ENCODE measurements around the gene UBD.

Gene UBD

DNA sequence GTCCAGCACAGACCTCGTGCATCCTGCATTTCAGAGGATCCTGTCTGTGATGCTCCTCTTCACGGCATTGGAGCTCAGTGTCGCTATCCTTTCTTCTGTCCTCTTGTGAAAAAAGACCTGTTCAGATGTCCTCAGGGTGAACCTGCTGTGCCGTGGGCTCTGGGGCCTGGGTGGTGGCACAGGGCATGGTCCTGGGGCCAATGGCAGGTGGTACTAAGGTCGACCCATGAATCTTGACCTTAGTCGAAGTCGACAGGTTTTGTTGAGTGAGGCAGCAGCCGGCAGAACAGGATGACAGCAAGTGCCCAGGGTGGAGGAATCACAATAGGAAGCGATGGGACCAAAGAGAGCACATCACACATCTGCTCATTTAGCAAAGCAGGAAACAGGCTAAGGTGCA, 49.8 kb downstream of the UBD start (continued):
- TF ChIP-seq, protein P1, sequence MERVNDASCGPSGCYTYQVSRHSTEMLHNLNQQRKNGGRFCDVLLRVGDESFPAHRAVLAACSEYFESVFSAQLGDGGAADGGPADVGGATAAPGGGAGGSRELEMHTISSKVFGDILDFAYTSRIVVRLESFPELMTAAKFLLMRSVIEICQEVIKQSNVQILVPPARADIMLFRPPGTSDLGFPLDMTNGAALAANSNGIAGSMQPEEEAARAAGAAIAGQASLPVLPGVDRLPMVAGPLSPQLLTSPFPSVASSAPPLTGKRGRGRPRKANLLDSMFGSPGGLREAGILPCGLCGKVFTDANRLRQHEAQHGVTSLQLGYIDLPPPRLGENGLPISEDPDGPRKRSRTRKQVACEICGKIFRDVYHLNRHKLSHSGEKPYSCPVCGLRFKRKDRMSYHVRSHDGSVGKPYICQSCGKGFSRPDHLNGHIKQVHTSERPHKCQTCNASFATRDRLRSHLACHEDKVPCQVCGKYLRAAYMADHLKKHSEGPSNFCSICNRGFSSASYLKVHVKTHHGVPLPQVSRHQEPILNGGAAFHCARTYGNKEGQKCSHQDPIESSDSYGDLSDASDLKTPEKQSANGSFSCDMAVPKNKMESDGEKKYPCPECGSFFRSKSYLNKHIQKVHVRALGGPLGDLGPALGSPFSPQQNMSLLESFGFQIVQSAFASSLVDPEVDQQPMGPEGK (CRISPR knock-in tag; IDR thresholded peaks at IDR 0.05; ENCODE audit: borderline replicate concordance) = no peak
- TF ChIP-seq ZFP3 (CRISPR knock-in tag; IDR thresholded peaks at IDR 0.05) (no peak), ISL1 (CRISPR knock-in tag; IDR thresholded peaks at IDR 0.05) (no peak), ZC3H10 (CRISPR knock-in tag; IDR thresholded peaks at IDR 0.05) (no peak), ZFP30 (CRISPR knock-in tag; IDR thresholded peaks at IDR 0.05) (no peak), ESRRG (CRISPR knock-in tag; IDR thresholded peaks at IDR 0.05) (no peak), OSR1 (CRISPR knock-in tag; IDR thresholded peaks at IDR 0.05) (no peak), TCF4 (CRISPR knock-in tag; IDR thresholded peaks at IDR 0.05; ENCODE audit: borderline replicate concordance) (no peak), ZNF70 (CRISPR knock-in tag; IDR thresholded peaks at IDR 0.05) (no peak)
- TF ChIP-seq, protein P2, sequence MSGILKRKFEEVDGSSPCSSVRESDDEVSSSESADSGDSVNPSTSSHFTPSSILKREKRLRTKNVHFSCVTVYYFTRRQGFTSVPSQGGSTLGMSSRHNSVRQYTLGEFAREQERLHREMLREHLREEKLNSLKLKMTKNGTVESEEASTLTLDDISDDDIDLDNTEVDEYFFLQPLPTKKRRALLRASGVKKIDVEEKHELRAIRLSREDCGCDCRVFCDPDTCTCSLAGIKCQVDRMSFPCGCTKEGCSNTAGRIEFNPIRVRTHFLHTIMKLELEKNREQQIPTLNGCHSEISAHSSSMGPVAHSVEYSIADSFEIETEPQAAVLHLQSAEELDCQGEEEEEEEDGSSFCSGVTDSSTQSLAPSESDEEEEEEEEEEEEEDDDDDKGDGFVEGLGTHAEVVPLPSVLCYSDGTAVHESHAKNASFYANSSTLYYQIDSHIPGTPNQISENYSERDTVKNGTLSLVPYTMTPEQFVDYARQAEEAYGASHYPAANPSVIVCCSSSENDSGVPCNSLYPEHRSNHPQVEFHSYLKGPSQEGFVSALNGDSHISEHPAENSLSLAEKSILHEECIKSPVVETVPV (CRISPR knock-in tag; IDR thresholded peaks at IDR 0.05) = no peak

- ATAC-seq = no peak
- TF ChIP-seq, protein P1 (CRISPR knock-in tag; IDR thresholded peaks at IDR 0.05; ENCODE audit: borderline replicate concordance) = no peak
- no peak for TF ChIP-seq PPARA (CRISPR knock-in tag; IDR thresholded peaks at IDR 0.05; ENCODE audit: borderline replicate concordance)
- TF ChIP-seq ZNF565 (CRISPR knock-in tag; conservative IDR thresholded peaks at IDR 0.05; ENCODE audit: low read depth) = no peak
- no peak for TF ChIP-seq ZNF70 (CRISPR knock-in tag; IDR thresholded peaks at IDR 0.05)
- no peak for TF ChIP-seq GLIS3 (CRISPR knock-in tag; IDR thresholded peaks at IDR 0.05)
- no peak for TF ChIP-seq ZFP3 (CRISPR knock-in tag; IDR thresholded peaks at IDR 0.05)
- no peak for TF ChIP-seq TSHZ2 (CRISPR knock-in tag; IDR thresholded peaks at IDR 0.05)
These were observed 50.3 kb downstream of the UBD start for GRCh38 chr6:29509239-29509638.

- ATAC-seq = no peak
- TF ChIP-seq CREB5 (CRISPR knock-in tag; IDR thresholded peaks at IDR 0.05; ENCODE audit: low read depth) (no peak), BACH2 (CRISPR knock-in tag; IDR thresholded peaks at IDR 0.05; ENCODE audit: borderline replicate concordance) (no peak), TOX (CRISPR knock-in tag; IDR thresholded peaks at IDR 0.05; ENCODE audit: borderline replicate concordance) (no peak), ISL1 (CRISPR knock-in tag; IDR thresholded peaks at IDR 0.05) (no peak), TCF4 (CRISPR knock-in tag; IDR thresholded peaks at IDR 0.05; ENCODE audit: borderline replicate concordance) (no peak), SNAI2 (CRISPR knock-in tag; IDR thresholded peaks at IDR 0.05) (no peak), RARB (CRISPR knock-in tag; IDR thresholded peaks at IDR 0.05) (no peak), ZNF565 (CRISPR knock-in tag; conservative IDR thresholded peaks at IDR 0.05; ENCODE audit: low read depth) (no peak), ZC3H10 (CRISPR knock-in tag; IDR thresholded peaks at IDR 0.05) (no peak), ARNTL (CRISPR knock-in tag; IDR thresholded peaks at IDR 0.05; ENCODE audit: borderline replicate concordance, low read depth) (no peak), OSR1 (CRISPR knock-in tag; IDR thresholded peaks at IDR 0.05) (no peak), ZFP3 (CRISPR knock-in tag; IDR thresholded peaks at IDR 0.05) (no peak), TSHZ2 (CRISPR knock-in tag; IDR thresholded peaks at IDR 0.05) (no peak), ESRRG (CRISPR knock-in tag; IDR thresholded peaks at IDR 0.05) (no peak), PPARA (CRISPR knock-in tag; IDR thresholded peaks at IDR 0.05; ENCODE audit: borderline replicate concordance) (no peak)
- TF ChIP-seq, protein P3, sequence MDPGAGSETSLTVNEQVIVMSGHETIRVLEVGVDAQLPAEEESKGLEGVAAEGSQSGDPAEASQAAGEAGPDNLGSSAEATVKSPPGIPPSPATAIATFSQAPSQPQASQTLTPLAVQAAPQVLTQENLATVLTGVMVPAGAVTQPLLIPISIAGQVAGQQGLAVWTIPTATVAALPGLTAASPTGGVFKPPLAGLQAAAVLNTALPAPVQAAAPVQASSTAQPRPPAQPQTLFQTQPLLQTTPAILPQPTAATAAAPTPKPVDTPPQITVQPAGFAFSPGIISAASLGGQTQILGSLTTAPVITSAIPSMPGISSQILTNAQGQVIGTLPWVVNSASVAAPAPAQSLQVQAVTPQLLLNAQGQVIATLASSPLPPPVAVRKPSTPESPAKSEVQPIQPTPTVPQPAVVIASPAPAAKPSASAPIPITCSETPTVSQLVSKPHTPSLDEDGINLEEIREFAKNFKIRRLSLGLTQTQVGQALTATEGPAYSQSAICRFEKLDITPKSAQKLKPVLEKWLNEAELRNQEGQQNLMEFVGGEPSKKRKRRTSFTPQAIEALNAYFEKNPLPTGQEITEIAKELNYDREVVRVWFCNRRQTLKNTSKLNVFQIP (CRISPR knock-in tag; IDR thresholded peaks at IDR 0.05; ENCODE audit: borderline replicate concordance, low read depth) = no peak
- TF ChIP-seq, protein P2 (CRISPR knock-in tag; IDR thresholded peaks at IDR 0.05) = no peak
These were observed 52.2 kb downstream of the UBD start for GRCh38 chr6:29507319-29507718.

All from SK-N-SH treated with all-trans-retinoic acid at 6 μM for 48 hours (cell line).